ENCODE results near the gene HOMER1. TPM values are rescaled to one million over a fixed set of nuclear protein-coding genes. Genes with fewer than 3 reads are reported as not detected.
A peak's percentile ranks its signal among the peaks of the same experiment; 100 is the strongest.

The HOMER1 gene
- total RNA-seq, 1 experiment from 2014 or later = 17.2 TPM

DNA sequence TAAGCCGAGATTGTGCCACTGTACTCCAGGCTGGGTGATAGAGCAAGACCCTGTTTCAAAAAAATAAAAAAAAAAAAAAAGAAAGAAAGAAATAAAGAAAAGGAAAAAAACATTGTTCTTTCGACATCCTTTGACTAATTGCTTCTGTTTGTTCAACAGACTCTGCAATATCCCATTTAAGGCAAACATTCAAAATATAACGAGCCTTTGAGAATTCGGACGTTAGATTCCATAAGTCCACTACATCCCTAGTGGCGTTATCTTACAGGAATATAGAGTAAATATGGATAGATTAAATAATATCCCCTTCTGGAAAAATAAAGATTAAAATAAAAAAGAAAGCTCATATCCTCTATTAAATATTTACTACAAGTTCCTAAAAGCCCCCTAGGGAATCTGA is 27.0 kb upstream of the HOMER1 start:
- intact Hi-C loops (cut with micrococcal nuclease) = no loop called here
- no peaks in the 10 kb centered on the region for H3K36me3 Mint-ChIP-seq (ENCODE audit: insufficient read depth, unreplicated experiment)
- TF ChIP-seq, protein P1, sequence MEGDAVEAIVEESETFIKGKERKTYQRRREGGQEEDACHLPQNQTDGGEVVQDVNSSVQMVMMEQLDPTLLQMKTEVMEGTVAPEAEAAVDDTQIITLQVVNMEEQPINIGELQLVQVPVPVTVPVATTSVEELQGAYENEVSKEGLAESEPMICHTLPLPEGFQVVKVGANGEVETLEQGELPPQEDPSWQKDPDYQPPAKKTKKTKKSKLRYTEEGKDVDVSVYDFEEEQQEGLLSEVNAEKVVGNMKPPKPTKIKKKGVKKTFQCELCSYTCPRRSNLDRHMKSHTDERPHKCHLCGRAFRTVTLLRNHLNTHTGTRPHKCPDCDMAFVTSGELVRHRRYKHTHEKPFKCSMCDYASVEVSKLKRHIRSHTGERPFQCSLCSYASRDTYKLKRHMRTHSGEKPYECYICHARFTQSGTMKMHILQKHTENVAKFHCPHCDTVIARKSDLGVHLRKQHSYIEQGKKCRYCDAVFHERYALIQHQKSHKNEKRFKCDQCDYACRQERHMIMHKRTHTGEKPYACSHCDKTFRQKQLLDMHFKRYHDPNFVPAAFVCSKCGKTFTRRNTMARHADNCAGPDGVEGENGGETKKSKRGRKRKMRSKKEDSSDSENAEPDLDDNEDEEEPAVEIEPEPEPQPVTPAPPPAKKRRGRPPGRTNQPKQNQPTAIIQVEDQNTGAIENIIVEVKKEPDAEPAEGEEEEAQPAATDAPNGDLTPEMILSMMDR (IDR thresholded peaks at IDR 0.05; ENCODE audit: unreplicated experiment) = no peak
- POLR2A ChIA-PET = no interaction called here
- CTCF ChIA-PET = interaction anchor here (0.6 to 2.3 kb wide), 2 partner anchors 11 to 556 kb away, joined by 3 to 5 read pairs; no protein-coding TSS in a partner anchor
- no peaks in the 10 kb centered on the region for H3K9me3 Mint-ChIP-seq (ENCODE audit: unreplicated experiment)
- no peaks in the 10 kb centered on the region for H3K4me1 Mint-ChIP-seq (ENCODE audit: insufficient read depth, unreplicated experiment)
- no peaks in the 10 kb centered on the region for H3K27me3 Mint-ChIP-seq (ENCODE audit: insufficient read depth, unreplicated experiment)
- no TSS peak for BruUV-seq (replicated peaks)
- no peak for DNase-seq (ENCODE audit: unreplicated experiment)
- H3K4me3 Mint-ChIP-seq (ENCODE audit: unreplicated experiment) = no peak overlapping the region
- no peak overlapping the region for H3K27ac Mint-ChIP-seq (ENCODE audit: low read depth, unreplicated experiment)

DNA sequence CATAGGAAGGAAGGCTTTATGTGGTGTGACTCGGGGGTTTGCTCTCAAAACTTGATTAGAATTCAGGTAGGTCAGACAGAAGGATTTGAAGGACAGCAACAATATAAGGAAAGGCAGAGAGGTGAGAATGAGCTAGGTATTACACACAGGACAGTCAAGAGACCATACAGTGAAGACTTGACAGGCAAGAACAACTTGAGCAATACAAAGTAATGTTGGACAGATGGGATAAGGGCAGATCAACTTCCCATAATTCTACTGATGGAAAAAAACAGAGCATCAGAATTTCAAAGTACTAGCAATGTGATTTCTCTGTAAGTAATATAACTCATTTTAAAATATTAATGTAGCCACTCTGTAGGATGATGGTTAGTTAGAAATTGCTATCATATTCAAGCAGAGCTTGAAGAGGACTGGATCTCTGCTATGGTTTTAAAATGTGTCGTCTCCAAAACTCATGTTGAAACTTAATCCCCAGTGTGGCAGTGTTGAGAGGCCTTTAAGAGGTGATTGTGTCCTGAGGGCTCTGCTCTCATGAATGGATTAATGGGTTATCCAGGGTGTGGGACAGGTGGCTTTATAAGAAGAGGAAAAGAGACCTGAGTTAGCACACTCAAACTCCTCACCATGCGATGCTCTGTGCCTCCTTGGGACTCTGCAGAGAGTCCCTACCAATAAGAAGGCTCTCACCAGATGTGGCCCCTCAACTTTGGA is 22.4 kb upstream of the HOMER1 start:
- no peaks in the 10 kb centered on the region for H3K4me1 Mint-ChIP-seq (ENCODE audit: insufficient read depth, unreplicated experiment)
- BruUV-seq (replicated peaks) = no TSS peak
- TF ChIP-seq, protein P1 (IDR thresholded peaks at IDR 0.05; ENCODE audit: unreplicated experiment) = no peak
- H3K4me3 Mint-ChIP-seq (ENCODE audit: unreplicated experiment) = no peak overlapping the region
- ChIA-PET POLR2A (interaction anchor here (0.6 to 1.1 kb wide), 2 partner anchors 21 to 497 kb away, joined by 3 read pairs; no protein-coding TSS in a partner anchor), CTCF (interaction anchor here (0.6 to 1.5 kb wide), 5 partner anchors 24 to 547 kb away, joined by 3 to 4 read pairs (median 3); no protein-coding TSS in a partner anchor)
- intact Hi-C loops (cut with micrococcal nuclease) = loop anchor here (5.0 kb wide), 1 partner anchor 514 kb away; no protein-coding TSS in a partner anchor
- DNase-seq (ENCODE audit: unreplicated experiment) = no peak
- H3K27ac Mint-ChIP-seq (ENCODE audit: low read depth, unreplicated experiment) = no peak overlapping the region
- no peaks in the 10 kb centered on the region for H3K36me3 Mint-ChIP-seq (ENCODE audit: insufficient read depth, unreplicated experiment)
- no peaks in the 10 kb centered on the region for H3K27me3 Mint-ChIP-seq (ENCODE audit: insufficient read depth, unreplicated experiment)
- H3K9me3 Mint-ChIP-seq (ENCODE audit: unreplicated experiment) = no peaks in the 10 kb centered on the region

DNA sequence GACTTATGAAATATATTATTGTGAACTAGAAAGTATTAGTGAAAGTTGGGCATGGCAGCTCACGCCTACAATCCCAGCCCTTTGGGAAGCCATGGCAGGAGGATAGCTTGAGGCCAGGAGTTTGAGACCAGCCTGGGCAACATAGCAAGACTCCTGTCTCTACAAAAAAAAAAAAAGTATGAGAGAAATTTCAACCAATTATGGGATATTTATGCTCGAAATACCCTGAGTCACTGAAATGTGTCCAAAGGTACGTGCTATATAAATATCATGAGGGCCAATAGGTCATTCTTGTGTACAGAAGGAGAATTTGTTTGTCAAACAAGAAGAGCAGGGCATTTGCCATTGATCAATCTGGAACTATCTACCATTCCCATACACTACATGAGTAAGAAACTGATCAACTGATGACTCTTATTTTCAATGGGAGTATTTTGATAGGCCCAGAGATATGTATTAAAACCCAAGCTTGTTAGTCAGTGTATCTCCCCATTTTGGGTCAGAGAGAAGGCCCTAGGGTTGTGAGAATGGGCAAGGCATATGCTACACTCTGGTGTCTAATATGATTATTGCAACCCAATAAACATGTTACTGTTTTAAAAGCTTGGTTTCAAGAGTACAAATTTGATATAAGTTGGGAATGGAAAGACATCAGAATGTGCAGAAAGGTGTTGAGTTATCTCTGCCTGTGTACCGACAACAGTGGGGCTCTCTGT is 21.7 kb upstream of the HOMER1 start:
- no peaks in the 10 kb centered on the region for H3K36me3 Mint-ChIP-seq (ENCODE audit: insufficient read depth, unreplicated experiment)
- ChIA-PET CTCF (interaction anchor here (0.6 to 1.5 kb wide), 7 partner anchors 23 to 547 kb away, joined by 3 to 4 read pairs (median 3); no protein-coding TSS in a partner anchor), POLR2A (interaction anchor here (1.1 kb wide), 1 partner anchor 20 kb away, joined by 3 read pairs; no protein-coding TSS in a partner anchor)
- no peak overlapping the region for H3K4me3 Mint-ChIP-seq (ENCODE audit: unreplicated experiment)
- TF ChIP-seq, protein P1 (IDR thresholded peaks at IDR 0.05; ENCODE audit: unreplicated experiment) = peak; percentile 22
- BruUV-seq (replicated peaks) = no TSS peak
- H3K27ac Mint-ChIP-seq (ENCODE audit: low read depth, unreplicated experiment) = no peak overlapping the region
- intact Hi-C loops (cut with micrococcal nuclease) = loop anchor here (5.0 kb wide), 1 partner anchor 513 kb away; no protein-coding TSS in a partner anchor
- DNase-seq (ENCODE audit: unreplicated experiment) = peak; percentile 18
- H3K27me3 Mint-ChIP-seq (ENCODE audit: insufficient read depth, unreplicated experiment) = no peaks in the 10 kb centered on the region
- H3K4me1 Mint-ChIP-seq (ENCODE audit: insufficient read depth, unreplicated experiment) = no peaks in the 10 kb centered on the region
- H3K9me3 Mint-ChIP-seq (ENCODE audit: unreplicated experiment) = no peaks in the 10 kb centered on the region

DNA sequence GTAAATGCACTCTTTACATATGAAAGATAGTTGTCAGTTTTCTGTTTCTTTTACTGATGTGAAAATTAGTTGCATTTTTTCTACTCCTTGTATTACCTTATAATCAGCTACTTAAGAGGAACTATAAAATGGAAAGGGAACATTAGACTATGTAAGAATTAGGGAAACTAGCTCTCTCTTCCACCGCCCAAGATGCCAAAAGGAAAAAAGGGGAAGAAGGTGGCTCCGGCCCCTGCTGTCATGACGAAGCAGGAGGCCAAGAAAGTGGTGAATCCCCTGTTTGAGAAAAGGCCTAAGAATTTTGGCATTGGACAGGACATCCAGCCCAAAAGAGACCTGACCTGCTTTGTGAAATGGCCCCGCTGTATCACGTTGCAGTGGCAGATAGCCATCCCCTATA is 15.2 kb upstream of the HOMER1 start:
- no peak for DNase-seq (ENCODE audit: unreplicated experiment)
- Mint-ChIP-seq H3K9me3 (ENCODE audit: unreplicated experiment) (no peaks in the 10 kb centered on the region), H3K36me3 (ENCODE audit: insufficient read depth, unreplicated experiment) (no peaks in the 10 kb centered on the region), H3K27me3 (ENCODE audit: insufficient read depth, unreplicated experiment) (no peaks in the 10 kb centered on the region), H3K4me3 (ENCODE audit: unreplicated experiment) (no peak overlapping the region), H3K4me1 (ENCODE audit: insufficient read depth, unreplicated experiment) (no peaks in the 10 kb centered on the region), H3K27ac (ENCODE audit: low read depth, unreplicated experiment) (no peak overlapping the region)
- no TSS peak for BruUV-seq (replicated peaks)
- POLR2A ChIA-PET = interaction anchor here (0.7 kb wide), 1 partner anchor 29 kb away, joined by 3 read pairs; no protein-coding TSS in a partner anchor
- intact Hi-C loops (cut with micrococcal nuclease) = no loop called here
- CTCF ChIA-PET = interaction anchor here (1.9 kb wide), 1 partner anchor 12 kb away, joined by 5 read pairs; no protein-coding TSS in a partner anchor
- TF ChIP-seq, protein P1 (IDR thresholded peaks at IDR 0.05; ENCODE audit: unreplicated experiment) = no peak

Data from MCF 10A (cell line).